ENCODE results near the gene GPS2.
A peak's percentile ranks its signal among the peaks of the same experiment; 100 is the strongest.

GRCh38 chr17:7314719-7315569 lies at the start of gene GPS2:
- TF ChIP-seq, protein P1, sequence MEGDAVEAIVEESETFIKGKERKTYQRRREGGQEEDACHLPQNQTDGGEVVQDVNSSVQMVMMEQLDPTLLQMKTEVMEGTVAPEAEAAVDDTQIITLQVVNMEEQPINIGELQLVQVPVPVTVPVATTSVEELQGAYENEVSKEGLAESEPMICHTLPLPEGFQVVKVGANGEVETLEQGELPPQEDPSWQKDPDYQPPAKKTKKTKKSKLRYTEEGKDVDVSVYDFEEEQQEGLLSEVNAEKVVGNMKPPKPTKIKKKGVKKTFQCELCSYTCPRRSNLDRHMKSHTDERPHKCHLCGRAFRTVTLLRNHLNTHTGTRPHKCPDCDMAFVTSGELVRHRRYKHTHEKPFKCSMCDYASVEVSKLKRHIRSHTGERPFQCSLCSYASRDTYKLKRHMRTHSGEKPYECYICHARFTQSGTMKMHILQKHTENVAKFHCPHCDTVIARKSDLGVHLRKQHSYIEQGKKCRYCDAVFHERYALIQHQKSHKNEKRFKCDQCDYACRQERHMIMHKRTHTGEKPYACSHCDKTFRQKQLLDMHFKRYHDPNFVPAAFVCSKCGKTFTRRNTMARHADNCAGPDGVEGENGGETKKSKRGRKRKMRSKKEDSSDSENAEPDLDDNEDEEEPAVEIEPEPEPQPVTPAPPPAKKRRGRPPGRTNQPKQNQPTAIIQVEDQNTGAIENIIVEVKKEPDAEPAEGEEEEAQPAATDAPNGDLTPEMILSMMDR (conservative IDR thresholded peaks at IDR 0.05; ENCODE audit: low read depth, low read length): no peak
- TF ChIP-seq MXI1 (IDR thresholded peaks at IDR 0.05; ENCODE audit: borderline replicate concordance, low read depth, low read length) (peak; percentile 93), ELK1 (IDR thresholded peaks at IDR 0.05; ENCODE audit: borderline replicate concordance, low read depth, low read length) (no peak), POLR2A (IDR thresholded peaks at IDR 0.05; ENCODE audit: low read depth, low read length) (peak; percentile 89), SMC3 (IDR thresholded peaks at IDR 0.05; ENCODE audit: low read depth, low read length) (no peak), MAZ (IDR thresholded peaks at IDR 0.05; ENCODE audit: borderline replicate concordance, low read depth, low read length) (peak; percentile 61; the same call in 1 of the 2 replicates), RFX5 (IDR thresholded peaks at IDR 0.05; ENCODE audit: low read depth, low read length) (no peak), NFE2L2 (IDR thresholded peaks at IDR 0.05; ENCODE audit: low read depth, low read length) (no peak)

Measured in IMR-90 (cell line).